AG09319 (cell line): ENCODE measurements around the gene RSPH1.

Experiments used
- DNase-seq: peaks from one replicate; pipeline ENCODE4 v3.0.0-alpha.2; 2010; ENCODE audit warnings: low read depth; ENCODE audit errors: extremely low read depth
- CTCF ChIP-seq: IDR thresholded peaks from 2 replicates; pipeline ENCODE4 v1.5.1; 2011; ENCODE audit warnings: low read depth, mild to moderate bottlenecking, inconsistent platforms, low read length, moderate library complexity

RSPH1 gene

DNA sequence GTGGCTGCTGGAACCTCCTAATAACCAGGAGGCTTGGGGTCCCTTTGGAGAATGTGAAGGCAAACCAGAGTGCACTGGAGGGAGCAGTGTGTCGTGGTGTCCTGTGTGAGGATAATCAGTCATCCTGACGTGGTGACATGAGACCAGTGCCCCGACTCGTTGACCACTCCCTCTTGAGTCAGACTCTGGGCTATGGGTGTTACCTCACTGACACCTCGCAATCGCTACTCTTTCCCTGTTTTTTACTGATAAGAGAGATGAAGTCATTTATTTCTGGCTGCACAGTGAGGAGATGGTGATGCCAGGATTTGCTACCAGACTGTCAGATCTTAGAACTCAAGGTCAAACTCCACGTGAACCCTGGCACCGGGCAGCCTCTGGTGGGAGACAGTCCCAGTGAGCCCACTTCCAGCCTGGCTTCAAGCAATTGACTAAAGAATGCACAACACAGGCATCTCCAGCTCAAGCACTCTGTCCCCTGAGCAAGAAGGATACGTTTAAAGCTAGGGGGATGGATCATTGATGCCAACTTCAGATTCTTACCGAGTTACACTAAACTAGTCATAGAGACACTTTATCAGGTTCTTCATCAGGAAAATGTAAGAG lies 62.0 kb downstream of the RSPH1 start:
- DNase-seq: no peak
- no peak for TF ChIP-seq CTCF

GRCh38 chr21:42432695-42433094 lies 63.3 kb downstream of the RSPH1 start:
- TF ChIP-seq CTCF: no peak
- DNase-seq: no peak

- DNase-seq: no peak
- no peak for TF ChIP-seq CTCF
These were observed 64.8 kb downstream of the RSPH1 start for GRCh38 chr21:42431196-42431595.

DNA sequence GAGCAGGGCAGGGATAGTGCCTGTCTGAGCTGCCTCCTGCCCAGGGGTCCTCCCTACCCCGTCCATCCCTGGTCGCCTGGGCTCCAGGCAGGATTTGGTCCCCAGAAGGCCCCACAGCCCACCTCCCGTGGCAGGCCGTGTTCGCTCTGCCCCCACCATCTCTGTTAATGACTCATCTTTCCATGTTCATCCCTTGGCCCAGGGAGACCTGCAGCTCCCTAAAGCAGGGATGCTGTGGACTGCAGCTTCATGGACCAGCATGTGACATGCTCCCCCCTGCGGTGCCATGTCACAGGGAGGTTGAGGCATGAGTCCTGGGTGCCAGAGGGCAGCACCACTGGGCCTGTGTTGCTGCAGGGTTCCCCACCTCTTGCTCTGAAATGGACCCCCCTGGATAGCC lies 65.5 kb downstream of the RSPH1 start:
- DNase-seq: no peak
- no peak for TF ChIP-seq CTCF

DNA sequence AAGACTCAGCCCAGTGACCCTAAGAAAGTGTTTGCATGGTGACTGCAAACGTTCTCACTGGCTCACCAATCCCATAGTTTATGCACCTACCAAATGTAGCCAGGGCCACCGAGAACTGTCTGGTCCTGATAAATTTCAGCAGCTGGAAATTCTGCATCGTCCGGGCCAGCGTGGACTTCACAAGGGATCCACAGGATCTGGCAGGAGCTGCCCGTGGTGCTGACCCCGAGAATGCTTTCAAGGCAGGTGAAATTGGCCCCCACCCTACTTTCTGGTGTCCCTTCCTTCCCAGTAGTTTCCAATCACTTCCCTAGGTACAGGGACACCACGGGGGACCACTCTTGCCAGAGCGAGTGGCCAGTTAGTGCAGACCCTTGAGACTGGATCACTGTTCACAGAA lies 66.2 kb downstream of the RSPH1 start:
- no peak for DNase-seq

GRCh38 chr21:42429021-42429420 lies 67.0 kb downstream of the RSPH1 start:
- no peak for DNase-seq
- TF ChIP-seq CTCF: no peak

More for the DNA sequence above, 66.2 kb downstream of the RSPH1 start:
- no peak for TF ChIP-seq CTCF

DNA sequence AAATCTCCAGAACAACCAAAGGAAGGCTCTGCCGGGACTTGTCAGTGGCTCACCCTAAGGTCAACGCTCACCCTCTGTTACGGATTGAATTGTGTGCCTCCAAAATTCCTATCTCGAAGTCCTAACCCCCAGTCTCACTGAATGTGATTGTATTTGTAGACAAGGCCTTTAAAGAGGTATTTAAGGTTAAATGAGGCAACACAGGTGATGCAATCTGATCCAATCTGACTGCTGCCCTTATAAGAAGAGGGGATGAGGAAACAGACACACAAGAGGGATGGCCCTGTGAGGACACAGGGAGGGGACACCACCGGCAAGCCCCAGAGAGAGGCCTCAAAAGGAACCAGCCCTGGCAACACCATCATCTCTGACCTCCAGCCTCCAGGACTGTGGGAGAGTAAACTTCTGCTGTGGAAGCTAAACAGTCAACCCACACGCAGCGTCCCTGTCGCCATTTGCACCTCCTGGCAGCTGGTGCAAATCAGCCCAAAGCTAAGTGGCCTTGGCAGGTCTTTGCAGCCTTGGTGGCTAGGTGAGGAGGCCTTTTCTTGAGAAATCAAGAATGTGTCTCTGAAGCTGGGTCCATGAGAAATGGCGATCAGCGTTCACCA lies 68.1 kb downstream of the RSPH1 start:
- no peak for DNase-seq
- TF ChIP-seq CTCF: no peak
